DND-41 (cell line): ENCODE data around the gene MAPK10.

ENCODE experiments used
- CTCF ChIP-seq: IDR thresholded peaks from 2 replicates; pipeline ENCODE4 v1.5.1; 2012; ENCODE audit warnings: borderline replicate concordance, low read length, moderate library complexity, mild to moderate bottlenecking; ENCODE audit not compliant: poor library complexity, severe bottlenecking; ENCODE audit errors: extremely low read depth
- EZH2 ChIP-seq: IDR thresholded peaks from 3 replicates; pipeline ENCODE4 v1.6.1; 2012; ENCODE audit warnings: borderline replicate concordance, low read depth, mild to moderate bottlenecking, moderate library complexity, low read length, inconsistent platforms; ENCODE audit not compliant: severe bottlenecking

GRCh38 chr4:86330961-86331742 lies 28.7 kb downstream of the MAPK10 start:
- no peak for TF ChIP-seq CTCF
- TF ChIP-seq EZH2 = no peak
